Prostate gland (tissue), 2 donors: ENCODE measurements around the gene CACNA2D1. TPM values are rescaled to one million over a fixed set of nuclear protein-coding genes. Genes with fewer than 3 reads are reported as not detected.
A peak's percentile ranks its signal among the peaks of the same experiment; 100 is the strongest.

Experiments used
- DNase-seq: peaks from one replicate; pipeline ENCODE4 v3.0.0-alpha.2; 2019; ENCODE audit warnings: low spot score
- H3K27ac ChIP-seq, 2 donors: fragments of 200-600 bp; sonication (generic); 2 replicates each; pipeline ENCODE4 v1.5.1; 2017 to 2019
- H3K27me3 ChIP-seq: fragments of 200-600 bp; sonication (generic); replicated peaks from 2 replicates; pipeline ENCODE4 v1.5.1; 2019; ENCODE audit not compliant: insufficient read depth
- H3K36me3 ChIP-seq, 2 donors: fragments of 200-600 bp; sonication (generic); 1 replicate in 1 of 2; 2 replicates in 1 of 2; pipeline versions ENCODE4 v1.5.1 to v1.8.1; 2017 to 2019
- H3K4me1 ChIP-seq: fragments of 200-600 bp; sonication (generic); replicated peaks from 2 replicates; pipeline ENCODE4 v1.5.1; 2019
- H3K4me3 ChIP-seq, 2 donors: fragments of 200-600 bp; sonication (generic); 2 replicates each; pipeline ENCODE4 v1.5.1; 2017 to 2019
- H3K9me3 ChIP-seq: fragments of 200-600 bp; sonication (generic); 2 replicates; pipeline ENCODE4 v1.5.1; 2017
- CTCF ChIP-seq, 4 experiments: fragments of 200-600 bp in 2 of 4; fragments of 450-650 bp in 2 of 4; sonication (generic) in 2 of 4; IDR thresholded peaks; 1 replicate in 3 of 4; 2 replicates in 1 of 4; pipeline ENCODE4 v1.5.1; 2016 to 2019; ENCODE audit warnings: antibody characterized with exemption in 4 of 4, mild to moderate bottlenecking in 2 of 4, moderate library complexity in 2 of 4
- POLR2A ChIP-seq: fragments of 450-650 bp; IDR thresholded peaks from one replicate; pipeline ENCODE4 v1.6.1; 2016; ENCODE audit warnings: antibody characterized with exemption, mild to moderate bottlenecking
- POLR2AphosphoS5 ChIP-seq: sonication (generic); formaldehyde crosslinking; IDR thresholded peaks from one replicate; pipeline ENCODE4 v1.6.1; 2017; ENCODE audit warnings: antibody characterized with exemption
- WGBS: methylation state at CpG from one replicate; pipeline ENCODE4 v1.1.5; 2018; 5-methylcytosine and 5-hydroxymethylcytosine counted together
- intact Hi-C: fragments of 100-400 bp; cut with DNase I; formaldehyde crosslinking; loops from one replicate; pipeline ENCODE4 v1.14.2; 2022
- total RNA-seq, 2 donors: library from RNA; depleted of rRNA; stranded (reverse); fragments of >200 nt; gene quantifications; one replicate each; pipeline ENCODE4 v1.1.0, GENCODE V29; 2016

CACNA2D1 gene
- total RNA-seq, 2 donors from 2014 or later, result 16.9 to 24.4 TPM

GRCh38 chr7:81957517-81957916 is 486.1 kb downstream of the CACNA2D1 start:
- TF ChIP-seq POLR2A, result no peak
- no peak for TF ChIP-seq POLR2AphosphoS5
- H3K27me3 ChIP-seq, result no peaks in the 10 kb centered on the region
- H3K4me3 ChIP-seq, result no peak overlapping the region
- no peak overlapping the region for H3K27ac ChIP-seq
- H3K36me3 ChIP-seq, result no peaks in the 10 kb centered on the region
- intact Hi-C loops, result loop anchor here (10.0 kb wide), 1 partner anchor 473 kb away; no protein-coding TSS in a partner anchor
- no peaks in the 10 kb centered on the region for H3K9me3 ChIP-seq
- no peak for DNase-seq
- WGBS, result 82% methylated on average over 4 of the region's 4 CpGs
- no peaks in the 10 kb centered on the region for H3K4me1 ChIP-seq

DNA sequence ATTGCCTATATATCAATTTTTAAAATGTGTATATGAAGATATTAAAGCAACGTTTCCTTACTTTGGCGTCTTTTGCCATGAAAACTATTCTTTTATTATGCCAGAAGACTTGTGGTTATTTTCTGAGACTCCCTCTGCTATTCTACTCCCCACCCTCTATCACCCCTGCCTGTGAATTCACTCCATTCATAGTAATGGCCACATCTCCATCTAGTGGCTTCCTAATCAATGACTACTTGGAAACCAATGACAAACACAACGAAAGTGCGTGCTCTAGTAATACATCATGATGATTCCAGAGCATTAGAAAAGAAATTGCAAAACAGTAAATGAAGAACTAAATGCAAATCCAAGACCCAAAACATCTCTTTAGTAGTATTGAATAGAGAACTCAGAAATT is 487.1 kb downstream of the CACNA2D1 start:
- Histone ChIP-seq H3K36me3 (no peaks in the 10 kb centered on the region), H3K9me3 (no peaks in the 10 kb centered on the region), H3K27me3 (no peaks in the 10 kb centered on the region), H3K4me3 (no peak overlapping the region), H3K27ac (no peak overlapping the region), H3K4me1 (no peaks in the 10 kb centered on the region)
- DNase-seq, result no peak
- TF ChIP-seq CTCF (IDR thresholded peaks at IDR 0.05) (peak in 2 of 4 experiments; percentile 8 to 35), POLR2A (no peak), POLR2AphosphoS5 (no peak)
- WGBS, result 71% methylated on average over 4 of the region's 4 CpGs
- intact Hi-C loops, result loop anchor here (10.0 kb wide), 1 partner anchor 472 kb away; no protein-coding TSS in a partner anchor

GRCh38 chr7:81949306-81949705 is 494.3 kb downstream of the CACNA2D1 start:
- H3K27me3 ChIP-seq, result no peaks in the 10 kb centered on the region
- H3K9me3 ChIP-seq, result no peaks in the 10 kb centered on the region
- DNase-seq, result no peak
- H3K4me1 ChIP-seq, result no peaks in the 10 kb centered on the region
- no peak overlapping the region for H3K4me3 ChIP-seq
- H3K27ac ChIP-seq, result no peak overlapping the region
- intact Hi-C loops, result no loop called here
- TF ChIP-seq POLR2AphosphoS5, result no peak
- no peak for TF ChIP-seq POLR2A
- TF ChIP-seq CTCF (IDR thresholded peaks at IDR 0.05), result no peak
- H3K36me3 ChIP-seq, result no peaks in the 10 kb centered on the region

DNA sequence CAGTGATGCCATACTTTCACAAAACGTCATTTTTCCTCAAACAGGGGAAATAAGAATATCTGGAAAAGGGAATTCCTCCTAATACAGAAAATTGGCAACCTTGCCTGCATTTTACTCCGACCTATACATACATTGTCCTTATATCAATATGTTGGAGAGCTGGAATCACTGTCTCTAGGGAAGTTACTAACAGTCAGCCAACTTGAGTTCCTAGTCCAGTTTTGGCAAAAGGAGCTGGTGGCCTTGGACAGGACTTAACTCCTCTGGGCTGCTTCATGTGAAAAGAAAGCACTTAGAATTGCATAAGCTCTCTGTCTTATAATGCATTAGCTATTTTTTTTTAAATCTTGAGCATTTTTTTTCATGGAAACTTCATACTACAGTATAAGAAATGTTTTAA is 499.5 kb downstream of the CACNA2D1 start:
- Histone ChIP-seq H3K9me3 (no peaks in the 10 kb centered on the region), H3K4me1 (no peaks in the 10 kb centered on the region), H3K36me3 (no peaks in the 10 kb centered on the region), H3K27ac (no peak overlapping the region), H3K4me3 (no peak overlapping the region), H3K27me3 (no peaks in the 10 kb centered on the region)
- WGBS, result 70% methylated on average over 2 of the region's 2 CpGs
- no peak for DNase-seq
- intact Hi-C loops, result no loop called here
- TF ChIP-seq CTCF (IDR thresholded peaks at IDR 0.05) (no peak), POLR2AphosphoS5 (no peak), POLR2A (no peak)

- intact Hi-C loops, result no loop called here
- no peak overlapping the region for H3K4me3 ChIP-seq
- H3K4me1 ChIP-seq, result no peaks in the 10 kb centered on the region
- no peak overlapping the region for H3K27ac ChIP-seq
- DNase-seq, result no peak
- no peaks in the 10 kb centered on the region for H3K9me3 ChIP-seq
- TF ChIP-seq POLR2AphosphoS5, result no peak
- no peak for TF ChIP-seq POLR2A
- TF ChIP-seq CTCF (IDR thresholded peaks at IDR 0.05), result no peak
- no peaks in the 10 kb centered on the region for H3K27me3 ChIP-seq
- no peaks in the 10 kb centered on the region for H3K36me3 ChIP-seq
Measured at GRCh38 chr7:81937091-81937490, 506.5 kb downstream of the CACNA2D1 start.
